GM18498 (cell line): ENCODE results near the gene FAF1.
"Not testable (repeated sequence)": the region's sequence is repeated elsewhere in the genome, so short reads cannot be mapped to it uniquely, and the experiment has no call there.

Experiments
- ATAC-seq: cut with Tn5 transposase; IDR thresholded peaks from one replicate; pipeline ENCODE4 v1.9.1; 2021; ENCODE audit warnings: mild to moderate bottlenecking, moderate library complexity; ENCODE audit not compliant: unreplicated experiment

Gene FAF1

DNA sequence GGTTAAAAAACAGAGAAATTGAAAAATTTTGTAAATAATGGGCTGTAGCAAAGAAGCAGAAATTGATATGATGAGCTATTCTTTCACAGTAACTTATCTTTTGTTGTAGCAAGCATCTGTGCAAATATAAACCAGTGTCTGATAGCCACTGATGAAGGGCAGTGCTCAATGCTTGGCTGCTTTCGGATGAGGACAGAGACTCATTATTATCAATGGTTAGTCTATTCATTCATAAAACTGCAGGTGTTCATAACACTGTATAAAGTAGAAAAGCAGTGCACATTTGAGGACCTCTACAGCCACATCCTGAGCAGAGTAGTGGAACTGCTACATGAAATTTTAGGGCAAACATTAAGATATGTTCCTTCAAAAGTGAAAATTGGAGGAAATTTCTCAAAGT is 107.2 kb downstream of the FAF1 start:
- no peak for ATAC-seq

GRCh38 chr1:50851466-50851865 is 108.6 kb downstream of the FAF1 start:
- no peak for ATAC-seq

GRCh38 chr1:50851034-50851433 is 109.0 kb downstream of the FAF1 start:
- ATAC-seq, result no peak

GRCh38 chr1:50847303-50847702 is 112.8 kb downstream of the FAF1 start:
- no peak for ATAC-seq

DNA sequence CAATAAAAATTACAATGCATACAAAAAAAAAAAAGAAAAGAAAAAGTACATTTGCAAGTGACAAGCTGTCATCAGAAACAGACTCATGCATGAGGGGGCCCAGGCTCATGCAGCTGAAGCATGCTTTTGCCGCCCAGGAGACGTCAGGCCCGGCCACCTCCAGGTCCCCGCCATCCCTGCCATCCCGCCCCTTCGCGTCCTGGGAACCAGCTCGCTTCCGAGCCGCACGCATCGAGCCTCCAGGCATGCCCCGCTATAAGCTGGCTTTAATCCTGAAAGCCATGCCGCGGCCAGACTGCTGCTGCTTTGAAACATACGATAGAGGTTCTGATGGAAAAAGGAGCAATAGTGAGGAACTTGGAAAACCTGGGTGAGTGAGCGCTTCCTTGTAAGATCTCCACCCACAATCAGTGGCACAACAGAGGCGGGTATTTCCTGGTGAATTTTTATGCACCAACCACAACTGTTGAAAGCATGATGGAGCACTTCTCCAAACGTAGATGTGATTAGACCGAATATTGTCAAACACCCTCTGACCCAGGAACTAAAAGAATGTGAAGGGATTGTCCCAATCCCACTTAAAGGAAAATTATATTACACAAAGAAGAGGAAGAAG is 113.7 kb downstream of the FAF1 start:
- no peak for ATAC-seq

GRCh38 chr1:50841791-50842387 is 118.2 kb downstream of the FAF1 start:
- peak; percentile 44 for ATAC-seq

DNA sequence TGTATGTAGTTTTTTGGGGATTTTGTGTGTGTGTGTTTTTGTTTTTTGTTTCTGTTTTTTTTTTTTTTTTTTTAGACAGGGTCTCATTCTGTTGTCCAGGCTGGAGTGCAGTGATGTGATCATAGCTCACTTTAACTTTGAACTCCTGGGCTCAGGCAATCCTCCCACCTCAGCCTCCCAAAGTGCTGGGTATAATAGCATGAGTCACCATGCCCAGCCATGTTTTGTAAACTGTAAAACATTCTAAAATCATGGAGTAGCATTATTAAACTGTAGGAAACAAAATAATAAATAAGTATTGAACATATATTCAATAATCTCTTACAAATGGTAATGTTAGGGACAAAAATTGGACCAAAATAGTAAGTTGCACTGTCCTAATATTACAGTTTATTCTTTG is 124.0 kb downstream of the FAF1 start:
- ATAC-seq, result no peak

DNA sequence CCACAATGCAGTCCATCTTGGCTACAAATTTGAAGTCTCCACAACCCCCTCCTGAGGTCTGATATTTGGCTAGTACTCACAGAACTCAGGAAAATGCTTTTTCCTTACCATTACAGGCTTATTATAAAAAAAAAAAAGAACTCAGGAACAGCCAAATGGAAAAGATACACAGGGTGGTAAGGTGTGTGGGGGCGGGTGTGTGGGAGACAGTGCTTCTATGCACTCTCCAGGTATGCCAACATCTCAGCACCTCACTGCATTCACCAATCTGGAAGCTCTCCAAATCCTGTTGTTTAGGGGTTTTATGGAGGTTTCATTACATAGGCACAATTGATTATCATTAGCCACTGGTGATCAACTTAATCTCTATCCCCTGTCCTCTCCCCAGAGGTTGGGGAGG is 126.9 kb downstream of the FAF1 start:
- no peak for ATAC-seq

DNA sequence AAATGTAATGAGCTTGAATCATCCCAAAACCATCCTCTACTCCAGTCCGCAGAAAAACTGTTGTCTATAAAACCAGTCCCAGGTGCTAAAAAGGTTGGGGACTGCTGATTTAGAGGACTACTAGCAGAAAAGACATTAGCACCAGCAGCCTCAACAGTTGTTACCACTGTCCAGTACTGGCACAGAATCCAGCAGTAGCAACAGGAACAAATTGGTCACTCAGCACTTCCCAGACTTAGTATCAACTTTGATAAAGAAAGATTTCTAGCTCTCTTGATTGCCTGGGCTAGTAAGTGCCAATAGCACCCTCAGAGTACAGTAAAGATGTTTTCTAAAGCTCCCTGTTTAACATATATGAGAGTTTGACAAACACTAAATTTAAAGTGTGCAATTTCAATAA is 127.9 kb downstream of the FAF1 start:
- no peak for ATAC-seq

DNA sequence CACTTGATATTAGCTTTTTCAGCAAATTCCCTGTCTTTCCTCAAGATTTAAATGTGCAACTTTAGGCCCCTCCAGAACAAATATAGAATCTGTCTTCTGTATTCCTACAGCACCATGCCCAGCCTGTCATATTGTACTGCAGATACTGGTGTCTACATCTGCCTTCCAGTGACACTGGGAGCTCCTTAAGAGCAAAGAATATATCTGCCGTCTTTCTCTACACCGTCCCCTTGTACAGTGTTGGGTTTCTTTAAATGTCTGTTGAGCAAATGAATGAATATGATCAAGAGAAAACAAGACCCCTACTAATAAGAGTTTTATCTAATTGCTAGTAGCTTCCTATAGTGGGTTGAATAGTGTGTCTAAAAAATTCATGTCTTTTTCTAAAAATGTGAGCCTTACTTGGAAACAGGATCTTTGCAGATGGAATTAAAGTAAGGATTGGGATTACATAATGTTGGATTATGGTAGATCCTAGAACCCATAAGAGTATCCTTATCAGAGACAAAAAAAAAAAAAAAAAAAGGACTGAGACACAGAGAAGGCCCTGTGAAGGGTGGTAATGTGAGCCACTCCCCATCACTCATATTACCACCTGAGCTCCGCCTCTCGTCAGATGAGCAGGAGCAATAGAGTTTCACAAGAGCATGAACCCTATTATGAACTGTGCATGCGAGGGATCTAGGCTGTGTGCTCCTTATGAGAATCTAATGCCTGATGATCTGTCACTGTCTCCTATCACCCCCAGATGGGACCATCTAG is 128.6 kb downstream of the FAF1 start:
- no peak for ATAC-seq

GRCh38 chr1:50830621-50831020 is 129.4 kb downstream of the FAF1 start:
- ATAC-seq, result no peak

GRCh38 chr1:50829014-50829958 is 130.8 kb downstream of the FAF1 start:
- no peak for ATAC-seq

DNA sequence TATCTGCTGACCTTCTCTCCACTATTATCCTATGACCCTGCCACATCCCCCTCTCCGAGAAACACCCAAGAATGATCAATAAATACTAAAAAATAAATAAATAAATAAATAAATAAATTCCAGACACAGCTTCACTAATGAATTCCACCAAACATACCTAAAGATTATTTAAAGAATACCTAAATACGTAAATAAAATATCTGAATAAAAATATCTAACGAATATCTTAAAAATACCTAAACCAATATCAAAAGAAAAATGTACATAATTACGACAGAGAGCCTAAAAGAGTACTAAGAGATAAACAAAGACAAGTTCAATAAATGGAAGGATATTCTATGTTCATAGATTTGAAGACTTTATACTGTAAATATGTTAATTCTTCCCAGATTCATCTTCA is 132.5 kb downstream of the FAF1 start:
- no peak for ATAC-seq

GRCh38 chr1:50826792-50827191 is 133.3 kb downstream of the FAF1 start:
- not testable (repeated sequence) for ATAC-seq

- ATAC-seq, result no peak
These were observed 137.9 kb downstream of the FAF1 start for GRCh38 chr1:50822035-50822776.

GRCh38 chr1:50820545-50820944 is 139.5 kb downstream of the FAF1 start:
- no peak for ATAC-seq

GRCh38 chr1:50812346-50812745 is 147.7 kb downstream of the FAF1 start:
- ATAC-seq, result peak; percentile 65

DNA sequence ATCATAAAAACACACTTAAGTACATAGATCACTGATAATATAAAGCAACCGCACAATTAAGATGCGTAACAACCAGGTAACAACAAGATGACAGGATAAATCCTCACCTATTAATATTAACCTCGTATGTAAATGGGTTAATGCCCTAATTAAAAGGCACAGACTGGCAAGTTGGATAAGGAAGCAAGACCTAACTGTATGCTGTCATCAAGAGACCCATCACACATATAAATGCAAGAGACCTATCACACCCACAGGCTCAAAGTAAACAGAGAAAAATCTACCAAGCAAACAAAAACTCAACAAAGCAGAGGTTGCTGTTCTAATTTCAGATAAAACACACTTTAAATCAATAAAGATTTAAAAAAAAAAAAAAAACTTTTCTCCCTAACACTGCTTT is 151.8 kb downstream of the FAF1 start:
- ATAC-seq, result no peak

DNA sequence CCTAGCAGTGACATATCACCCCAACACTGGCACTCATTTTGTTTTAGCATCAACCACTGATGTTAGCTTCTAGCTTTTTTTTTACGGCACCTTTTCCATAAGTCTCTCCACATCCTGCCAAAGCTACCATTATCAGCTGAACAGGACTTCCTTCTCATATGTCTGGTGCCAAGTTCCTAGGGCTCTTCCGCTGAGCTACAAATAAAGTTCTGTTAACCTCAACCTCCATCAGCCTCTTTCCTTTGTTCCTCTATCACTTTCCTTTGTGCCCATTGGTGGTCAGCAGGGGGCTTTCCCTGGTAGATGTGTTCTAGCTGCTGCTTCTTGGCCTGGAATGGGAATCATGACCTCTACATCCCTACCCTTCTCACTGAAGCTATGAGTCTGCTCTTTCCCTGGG is 163.8 kb downstream of the FAF1 start:
- no peak for ATAC-seq

- no peak for ATAC-seq
These were observed 166.5 kb downstream of the FAF1 start for GRCh38 chr1:50793521-50793920.

DNA sequence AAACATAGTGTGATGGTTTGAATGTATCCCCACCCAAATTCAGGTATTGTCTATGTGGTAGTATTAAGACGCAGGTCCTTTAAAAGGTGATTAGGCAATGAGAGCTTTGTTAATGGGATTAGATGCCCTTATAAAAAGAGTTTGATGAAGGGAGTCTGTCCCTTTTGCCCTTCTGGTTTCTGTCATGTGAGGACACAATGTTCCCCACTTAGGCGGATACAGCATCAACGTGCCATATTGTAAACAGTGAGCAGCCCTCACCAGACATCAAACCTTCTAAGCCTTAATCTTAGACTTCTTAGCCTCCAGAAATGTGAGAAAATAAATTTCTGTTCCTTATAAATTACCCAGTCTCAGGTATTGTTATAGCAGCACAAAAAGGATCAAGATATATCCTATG is 172.8 kb downstream of the FAF1 start:
- no peak for ATAC-seq
